ENCODE data around the gene CENPE. TPM values are rescaled to one million over a fixed set of nuclear protein-coding genes. Genes with fewer than 3 reads are reported as not detected.

The CENPE gene
- total RNA-seq, 1 donor from 2014 or later, result 95.2 TPM

GRCh38 chr4:103207673-103208072, 9.5 kb upstream of the CENPE start:
- no peaks in the 10 kb centered on the region for H3K36me3 ChIP-seq
- H3K9me3 Mint-ChIP-seq, result no peaks in the 10 kb centered on the region
- no peak overlapping the region for H3K4me2 ChIP-seq
- no peaks in the 10 kb centered on the region for H3K4me1 Mint-ChIP-seq
- no peaks in the 10 kb centered on the region for H3K27me3 ChIP-seq
- no peaks in the 10 kb centered on the region for H3K9me3 ChIP-seq (ENCODE audit: low read depth)
- H3F3A ChIP-seq (ENCODE audit: low read depth), result no peaks in the 10 kb centered on the region
- H3K27me3 Mint-ChIP-seq (ENCODE audit: insufficient read depth, low read depth), result no peaks in the 10 kb centered on the region
- peak overlapping the region; percentile 83 for H2AFZ ChIP-seq (replicated peaks)
- no peaks in the 10 kb centered on the region for H4K20me1 ChIP-seq (ENCODE audit: low read depth)
- TF ChIP-seq CTCF (IDR thresholded peaks at IDR 0.05), result peak; percentile 48
- TF ChIP-seq EZH2phosphoT487 (IDR thresholded peaks at IDR 0.05), result no peak
- H3K27ac Mint-ChIP-seq, result no peak overlapping the region
- H3K4me3 ChIP-seq, result no peak overlapping the region
- H3K4me1 ChIP-seq, result no peaks in the 10 kb centered on the region
- no peak overlapping the region for H3K27ac ChIP-seq
- no peaks in the 10 kb centered on the region for H3K36me3 Mint-ChIP-seq
- no peaks in the 10 kb centered on the region for H3K79me2 ChIP-seq (ENCODE audit: low read depth)
- H3K9ac ChIP-seq, result no peak overlapping the region
- peak; percentile 59 for DNase-seq (ENCODE audit: low spot score)
- no peak overlapping the region for H3K4me3 Mint-ChIP-seq

DNA sequence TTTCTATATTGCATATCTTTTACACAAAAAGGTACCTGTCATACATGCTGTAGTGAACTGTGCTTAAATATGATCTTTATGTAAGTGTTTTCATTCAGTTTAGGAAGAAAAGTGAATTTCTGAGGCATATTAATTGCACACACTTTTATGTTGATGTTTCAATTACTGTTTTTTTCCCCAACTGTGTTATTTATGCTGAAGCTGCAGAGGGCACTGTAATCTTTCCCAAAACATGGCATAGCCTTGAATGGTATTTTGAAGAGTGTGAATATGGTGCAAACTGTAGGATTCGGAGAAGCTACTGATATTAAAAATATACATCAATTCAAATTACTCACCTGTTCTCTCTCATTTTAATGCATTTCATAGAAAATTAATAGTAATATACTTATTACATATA, 6.0 kb upstream of the CENPE start:
- no peaks in the 10 kb centered on the region for H3K4me1 Mint-ChIP-seq
- H3K9me3 Mint-ChIP-seq, result no peaks in the 10 kb centered on the region
- Histone ChIP-seq H2AFZ (replicated peaks) (no peak overlapping the region), H3K4me2 (no peak overlapping the region), H4K20me1 (ENCODE audit: low read depth) (no peaks in the 10 kb centered on the region), H3K4me1 (no peaks in the 10 kb centered on the region), H3K36me3 (no peaks in the 10 kb centered on the region), H3K9me3 (ENCODE audit: low read depth) (no peaks in the 10 kb centered on the region), H3K27ac (no peak overlapping the region), H3K27me3 (no peaks in the 10 kb centered on the region), H3K79me2 (ENCODE audit: low read depth) (no peaks in the 10 kb centered on the region), H3K4me3 (no peak overlapping the region), H3F3A (ENCODE audit: low read depth) (no peaks in the 10 kb centered on the region), H3K9ac (no peak overlapping the region)
- H3K36me3 Mint-ChIP-seq, result no peaks in the 10 kb centered on the region
- TF ChIP-seq EZH2 (IDR thresholded peaks at IDR 0.05) (no peak), CTCF (IDR thresholded peaks at IDR 0.05) (peak; percentile 61), EZH2phosphoT487 (IDR thresholded peaks at IDR 0.05) (no peak)
- peak; percentile 8 for DNase-seq (ENCODE audit: low spot score)
- H3K27ac Mint-ChIP-seq, result no peak overlapping the region
- no peak overlapping the region for H3K4me3 Mint-ChIP-seq
- no peaks in the 10 kb centered on the region for H3K27me3 Mint-ChIP-seq (ENCODE audit: insufficient read depth, low read depth)

- peaks cover 12% of the 10 kb centered on the region for H3K4me1 Mint-ChIP-seq
- no peak overlapping the region for H3K27ac ChIP-seq
- no peaks in the 10 kb centered on the region for H3K9me3 ChIP-seq (ENCODE audit: low read depth)
- peaks cover 14% of the 10 kb centered on the region for H3K79me2 ChIP-seq (ENCODE audit: low read depth)
- H3K9me3 Mint-ChIP-seq, result no peaks in the 10 kb centered on the region
- peak; percentile 5 for DNase-seq (ENCODE audit: low spot score)
- no peak overlapping the region for H3K4me2 ChIP-seq
- no peak overlapping the region for H3K4me3 Mint-ChIP-seq
- H3K27me3 ChIP-seq, result no peaks in the 10 kb centered on the region
- H2AFZ ChIP-seq (replicated peaks), result peak overlapping the region; percentile 60
- no peaks in the 10 kb centered on the region for H3F3A ChIP-seq (ENCODE audit: low read depth)
- H3K4me3 ChIP-seq, result no peak overlapping the region
- no peak for TF ChIP-seq EZH2 (IDR thresholded peaks at IDR 0.05)
- TF ChIP-seq EZH2phosphoT487 (IDR thresholded peaks at IDR 0.05), result no peak
- TF ChIP-seq CTCF (IDR thresholded peaks at IDR 0.05), result no peak
- peak overlapping the region; percentile 10 for H3K27ac Mint-ChIP-seq
- no peaks in the 10 kb centered on the region for H4K20me1 ChIP-seq (ENCODE audit: low read depth)
- H3K9ac ChIP-seq, result no peak overlapping the region
- H3K4me1 ChIP-seq, result peaks cover 6% of the 10 kb centered on the region
- H3K27me3 Mint-ChIP-seq (ENCODE audit: insufficient read depth, low read depth), result no peaks in the 10 kb centered on the region
- H3K36me3 ChIP-seq, result no peaks in the 10 kb centered on the region
- no peaks in the 10 kb centered on the region for H3K36me3 Mint-ChIP-seq
These were observed 3.6 kb upstream of the CENPE start for GRCh38 chr4:103201724-103202123.

All from neural progenitor cell (in vitro differentiated cells).